ENCODE results near the gene IL11.

IL11 gene

GRCh38 chr19:55369653-55370304 is 484 bp downstream of the IL11 start:
- DNase-seq = no peak

DNA sequence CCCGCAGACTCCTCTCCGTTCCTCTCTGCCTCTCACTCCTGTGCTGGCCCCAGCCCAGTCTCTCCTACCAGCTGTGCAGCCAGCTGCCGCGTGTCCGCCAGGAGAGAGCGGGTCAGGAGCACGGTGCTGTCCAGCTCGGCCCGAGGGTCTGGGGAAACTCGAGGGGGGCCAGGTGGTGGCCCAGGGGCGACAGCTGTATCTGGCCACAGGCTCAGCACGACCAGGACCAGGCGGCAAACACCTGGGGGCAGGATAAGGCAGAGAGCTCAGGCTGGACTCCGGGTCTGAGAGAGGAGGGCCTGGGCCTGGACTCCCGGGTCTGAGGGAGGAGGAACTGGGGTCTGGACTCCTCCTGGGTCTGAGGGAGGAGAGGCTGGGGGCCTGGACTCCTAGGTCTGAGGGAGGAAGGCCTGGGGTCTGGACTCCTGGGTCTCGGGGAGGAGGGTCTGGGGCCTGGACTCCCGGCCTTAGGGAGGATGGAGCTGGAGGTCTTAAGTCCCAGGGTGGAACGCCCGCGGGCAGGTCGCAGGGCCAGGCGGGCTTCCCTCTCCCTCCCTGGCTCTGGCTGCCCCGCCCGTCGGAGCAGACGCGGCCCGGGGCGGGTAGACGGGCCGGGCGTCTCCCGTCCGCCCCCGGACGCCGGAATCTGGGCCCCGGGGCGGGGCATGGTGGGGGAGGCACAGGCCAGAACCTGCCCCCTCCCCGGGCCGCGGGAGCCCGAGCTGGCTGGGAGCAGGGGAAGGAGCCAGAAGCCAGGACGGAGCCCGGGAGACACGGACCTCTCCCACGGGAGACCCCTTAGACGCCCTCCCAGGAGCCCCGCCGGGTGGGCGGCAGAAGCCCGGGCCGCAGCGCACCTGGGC is 1.3 kb downstream of the IL11 start:
- no peak for DNase-seq

- no peak for DNase-seq
Measured at GRCh38 chr19:55368106-55368505, 2.2 kb downstream of the IL11 start.

DNA sequence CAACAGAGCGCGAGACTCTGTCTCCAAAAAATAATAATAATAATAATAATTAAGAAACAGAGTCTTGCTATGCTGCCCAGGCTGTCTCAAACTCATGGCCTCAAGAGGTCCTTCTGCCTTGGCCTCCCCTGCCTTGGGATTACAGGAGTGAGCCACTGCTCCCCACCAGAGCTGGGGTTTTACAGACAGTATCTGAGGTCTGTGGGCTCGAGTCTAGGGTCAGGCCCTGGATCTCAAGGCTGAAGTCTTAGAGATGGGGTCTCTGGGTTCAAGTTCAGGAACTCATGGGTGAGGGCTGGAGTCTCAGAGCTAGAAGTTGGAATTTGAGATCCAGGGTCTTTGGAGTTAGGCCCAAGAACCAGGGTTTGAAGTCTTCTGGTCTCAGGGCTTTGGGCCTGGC is 3.5 kb downstream of the IL11 start:
- DNase-seq = no peak

GRCh38 chr19:55365964-55366363 is 4.3 kb downstream of the IL11 start:
- no peak for DNase-seq

DNA sequence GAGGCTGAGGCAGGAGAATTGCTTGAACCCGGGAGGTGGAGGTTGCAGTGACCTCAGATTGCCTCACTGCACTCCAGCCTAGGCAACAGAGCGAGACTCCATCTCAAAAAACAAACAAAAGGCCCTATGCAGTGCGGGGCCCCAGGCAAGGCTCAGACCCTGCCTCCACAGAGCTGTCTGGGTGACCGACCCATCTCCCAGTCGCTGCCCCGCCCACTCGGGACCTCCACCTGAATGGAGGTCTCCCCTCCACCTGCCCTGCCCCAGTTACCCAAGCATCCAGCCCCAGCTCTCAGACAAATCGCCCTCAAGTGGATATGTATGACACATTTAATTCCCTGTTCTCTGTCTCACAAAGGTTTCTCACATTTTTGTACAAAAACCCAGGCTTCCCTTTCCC is 5.0 kb downstream of the IL11 start:
- no peak for DNase-seq

- DNase-seq = no peak
Measured at GRCh38 chr19:55362990-55363716, 7.1 kb downstream of the IL11 start, which contains the start of gene GARIN5B. Gene GARIN5B, minus strand, starts transcription at chr19:55363260. Its CDS starts 194 bp downstream, at chr19:55363066.

GRCh38 chr19:55362174-55362989 is 7.9 kb downstream of the IL11 start:
- DNase-seq = no peak

DNA sequence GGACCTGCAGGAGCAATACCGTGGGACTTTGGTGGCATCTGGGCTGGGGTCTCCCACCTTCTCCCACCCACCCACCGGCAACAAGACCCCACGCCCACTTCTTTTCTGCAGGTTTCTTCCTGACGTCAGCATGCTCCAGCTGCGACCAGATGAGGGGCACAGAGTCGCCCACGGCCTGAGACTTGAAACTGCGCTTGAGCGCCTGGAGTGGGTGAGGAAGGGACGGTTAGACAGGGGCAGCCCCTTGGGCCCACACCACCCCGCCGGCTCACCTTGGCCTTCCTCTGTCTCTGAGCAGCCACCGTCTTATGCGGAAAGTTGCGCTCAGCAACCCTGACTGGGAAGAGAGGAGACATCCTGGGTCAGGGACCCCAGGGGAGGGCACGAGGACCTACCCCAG is 9.4 kb downstream of the IL11 start:
- no peak for DNase-seq

- DNase-seq = no peak
Measured at GRCh38 chr19:55358943-55359908, 11.0 kb downstream of the IL11 start.

DNA sequence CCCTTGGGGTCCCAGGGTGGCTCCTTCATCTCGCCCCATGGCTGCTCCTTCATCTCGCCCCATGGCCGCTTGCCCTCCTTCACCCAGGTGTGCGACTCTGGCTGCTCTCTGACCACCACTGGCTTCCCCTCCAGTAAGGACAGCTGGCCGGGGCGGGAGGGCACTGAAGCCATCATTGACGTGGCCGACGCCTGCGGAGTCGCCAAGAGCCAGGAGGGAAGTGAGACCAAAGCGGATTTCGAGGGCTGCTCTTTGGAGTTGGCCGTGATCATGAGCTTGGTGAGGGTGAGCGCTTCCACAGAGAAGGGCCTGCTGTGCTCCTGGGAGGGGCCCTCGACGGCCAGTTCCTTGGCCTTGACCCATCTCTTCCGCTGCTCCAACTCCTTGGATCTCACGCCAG is 11.8 kb downstream of the IL11 start:
- DNase-seq = no peak

DNA sequence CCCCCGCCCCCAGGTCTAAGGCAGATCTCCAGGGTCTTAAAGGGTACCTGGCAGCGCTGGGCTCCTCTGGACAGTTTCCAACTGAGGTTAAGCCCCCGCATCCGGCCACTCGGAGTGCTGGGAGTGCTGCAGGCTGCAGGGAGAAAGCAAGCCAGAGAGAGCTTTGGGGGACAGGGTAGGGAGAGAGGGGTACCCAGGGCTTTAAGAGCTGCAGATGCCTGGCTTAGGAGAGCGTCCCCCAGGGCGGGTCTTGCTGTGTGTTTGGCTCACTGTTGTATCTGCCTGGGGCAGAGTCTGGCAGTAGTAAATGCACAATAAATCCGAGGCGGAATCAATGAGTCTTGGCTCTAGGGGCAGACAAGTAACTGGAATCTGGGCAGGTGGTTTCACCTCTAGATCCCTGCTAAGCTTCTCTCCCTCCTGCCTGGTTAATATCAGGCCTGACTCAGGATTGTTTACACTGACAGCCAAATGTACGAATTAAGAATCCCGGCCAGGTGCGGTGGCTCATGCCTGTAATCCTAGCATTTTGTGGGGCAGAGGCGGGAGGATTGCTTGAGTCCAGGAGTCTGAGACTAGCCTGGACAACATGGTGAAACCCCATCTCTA is 14.9 kb downstream of the IL11 start:
- no peak for DNase-seq

DNA sequence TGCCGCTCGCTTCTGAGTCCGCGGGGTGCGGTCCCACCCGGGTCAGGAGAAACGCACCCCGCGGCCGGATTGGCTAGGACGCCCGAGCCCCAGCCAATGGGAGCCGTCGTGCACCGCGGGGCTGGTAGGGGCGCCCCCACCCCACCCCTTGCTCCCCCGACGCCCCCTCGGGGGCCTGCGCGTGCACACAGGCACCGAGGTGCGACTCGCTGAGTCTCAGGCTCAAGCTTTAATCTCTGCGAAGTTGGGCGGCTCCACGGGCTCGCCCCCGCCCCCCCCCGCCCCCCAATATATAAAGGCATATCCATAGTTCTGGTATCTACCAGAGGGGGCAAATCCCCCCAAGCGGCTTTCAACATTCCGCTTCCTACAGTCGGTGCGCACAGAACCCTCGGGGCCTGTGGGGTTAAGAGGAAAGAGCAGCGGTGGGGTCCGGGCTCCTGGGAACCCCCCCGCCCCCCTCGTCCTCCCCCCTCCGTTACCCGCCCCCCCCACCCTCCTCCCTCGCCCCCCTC is 15.5 kb downstream of the IL11 start, which contains the start of gene COX6B2:
Gene COX6B2 (minus strand): TSS at position 22 of the 515 bp plus-strand sequence. CDS start 198 bp downstream, outside the sequence.
- no peak for DNase-seq

GRCh38 chr19:55353803-55354697 is 16.2 kb downstream of the IL11 start:
- no peak for DNase-seq

GRCh38 chr19:55353356-55353802 is 16.9 kb downstream of the IL11 start:
- DNase-seq = no peak

DNA sequence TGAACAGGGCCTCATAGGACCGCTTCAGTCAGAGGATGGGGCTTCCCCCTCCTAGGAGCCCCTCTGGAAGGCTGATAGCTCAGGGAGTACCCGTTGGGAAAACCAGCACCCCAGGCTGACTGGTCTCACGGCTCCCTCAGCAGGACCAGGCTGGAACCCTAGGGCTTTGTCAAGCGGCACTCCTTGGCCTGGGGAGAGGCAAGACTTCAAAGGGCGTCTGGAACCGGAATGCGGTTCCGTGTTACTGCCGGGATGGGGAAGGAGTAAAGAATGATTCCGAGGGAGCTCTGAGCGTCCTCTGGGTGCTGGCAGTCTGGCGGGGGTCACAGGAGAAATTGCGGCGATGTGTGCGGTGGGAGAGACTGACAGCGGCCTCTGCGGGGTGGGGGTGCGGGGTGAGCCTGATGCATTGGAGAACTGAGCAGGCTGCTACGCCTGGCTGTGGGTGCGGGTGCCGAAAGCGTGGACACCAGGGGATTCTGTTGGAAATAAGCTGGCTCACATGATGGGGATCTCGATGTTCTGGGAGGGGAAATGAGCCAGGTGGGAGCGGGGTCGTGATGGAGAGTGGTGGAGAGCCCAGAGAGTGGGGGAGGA is 17.6 kb downstream of the IL11 start:
- DNase-seq = no peak

- no peak for DNase-seq
Measured at GRCh38 chr19:55352040-55352439, 18.2 kb downstream of the IL11 start.

GRCh38 chr19:55350620-55351315 is 19.5 kb downstream of the IL11 start:
- no peak for DNase-seq
